Measurements from ENCODE around the gene ITGA3. TPM values are rescaled to one million over a fixed set of nuclear protein-coding genes. Genes with fewer than 3 reads are reported as not detected.

Gene ITGA3
- total RNA-seq, 1 donor from 2014 or later: 668 TPM

- no peak for DNase-seq (ENCODE audit: low read depth)
- no peak overlapping the region for H3K4me3 ChIP-seq (ENCODE audit: low read depth, low read length)
- no peak for TF ChIP-seq CTCF (conservative IDR thresholded peaks at IDR 0.05; ENCODE audit: low read depth, low read length)
These were observed 76.3 kb downstream of the ITGA3 start for GRCh38 chr17:50132104-50132794.

- no peak for DNase-seq (ENCODE audit: low read depth)
- H3K4me3 ChIP-seq (ENCODE audit: low read depth, low read length): no peak overlapping the region
- TF ChIP-seq CTCF (conservative IDR thresholded peaks at IDR 0.05; ENCODE audit: low read depth, low read length): no peak
These were observed 77.3 kb downstream of the ITGA3 start for GRCh38 chr17:50133028-50133768.

- no peak for TF ChIP-seq CTCF (conservative IDR thresholded peaks at IDR 0.05; ENCODE audit: low read depth, low read length)
- no peak for DNase-seq (ENCODE audit: low read depth)
- H3K4me3 ChIP-seq (ENCODE audit: low read depth, low read length): no peak overlapping the region
These were observed 77.8 kb downstream of the ITGA3 start for GRCh38 chr17:50133769-50134099.

- TF ChIP-seq CTCF (conservative IDR thresholded peaks at IDR 0.05; ENCODE audit: low read depth, low read length): no peak
- no peak for DNase-seq (ENCODE audit: low read depth)
These were observed 78.5 kb downstream of the ITGA3 start for GRCh38 chr17:50134206-50135110.

GRCh38 chr17:50135316-50136095 is 79.6 kb downstream of the ITGA3 start:
- H3K4me3 ChIP-seq (ENCODE audit: low read depth, low read length): no peak overlapping the region
- DNase-seq (ENCODE audit: low read depth): no peak
- TF ChIP-seq CTCF (conservative IDR thresholded peaks at IDR 0.05; ENCODE audit: low read depth, low read length): no peak

More at GRCh38 chr17:50134206-50135110, 78.5 kb downstream of the ITGA3 start:
- no peak overlapping the region for H3K4me3 ChIP-seq (ENCODE audit: low read depth, low read length)

GRCh38 chr17:50136096-50136687 is 80.3 kb downstream of the ITGA3 start:
- no peak overlapping the region for H3K4me3 ChIP-seq (ENCODE audit: low read depth, low read length)
- DNase-seq (ENCODE audit: low read depth): no peak
- TF ChIP-seq CTCF (conservative IDR thresholded peaks at IDR 0.05; ENCODE audit: low read depth, low read length): no peak
